Hepatocyte (in vitro differentiated cells): ENCODE data around the gene PTGER2.

Source experiments
- EZH2 ChIP-seq: fragments of 200-600 bp; sonication (generic); IDR thresholded peaks from 2 replicates; pipeline ENCODE4 v1.6.1; 2016; ENCODE audit warnings: antibody characterized with exemption, mild to moderate bottlenecking, borderline replicate concordance
- TF ChIP-seq, protein P1 (sequence below): fragments of 200-600 bp; sonication (generic); IDR thresholded peaks from 2 replicates; pipeline ENCODE4 v1.5.1; 2016; ENCODE audit warnings: antibody characterized with exemption, mild to moderate bottlenecking; ENCODE audit not compliant: poor library complexity

DNA sequence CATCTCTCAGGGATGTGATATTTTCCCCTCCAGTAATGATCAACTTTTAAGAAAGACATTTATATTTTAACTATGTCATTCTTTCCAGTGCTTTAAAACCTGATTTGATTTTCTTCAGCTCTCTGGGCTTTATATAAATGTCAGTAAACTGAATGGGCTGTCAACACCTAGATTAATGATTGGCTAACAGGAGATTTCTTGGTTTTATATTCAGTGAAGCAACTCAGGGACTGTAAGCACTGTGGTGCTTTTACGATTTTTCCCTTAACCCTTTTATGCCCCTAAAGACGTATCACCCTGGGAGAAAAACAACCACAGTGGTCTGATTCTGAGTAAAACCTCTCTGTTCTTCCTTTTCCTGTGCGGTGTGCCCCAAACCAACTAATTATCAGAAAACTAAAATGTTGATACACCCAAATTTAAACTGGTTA lies 38.0 kb downstream of the PTGER2 start:
- TF ChIP-seq, protein P1, sequence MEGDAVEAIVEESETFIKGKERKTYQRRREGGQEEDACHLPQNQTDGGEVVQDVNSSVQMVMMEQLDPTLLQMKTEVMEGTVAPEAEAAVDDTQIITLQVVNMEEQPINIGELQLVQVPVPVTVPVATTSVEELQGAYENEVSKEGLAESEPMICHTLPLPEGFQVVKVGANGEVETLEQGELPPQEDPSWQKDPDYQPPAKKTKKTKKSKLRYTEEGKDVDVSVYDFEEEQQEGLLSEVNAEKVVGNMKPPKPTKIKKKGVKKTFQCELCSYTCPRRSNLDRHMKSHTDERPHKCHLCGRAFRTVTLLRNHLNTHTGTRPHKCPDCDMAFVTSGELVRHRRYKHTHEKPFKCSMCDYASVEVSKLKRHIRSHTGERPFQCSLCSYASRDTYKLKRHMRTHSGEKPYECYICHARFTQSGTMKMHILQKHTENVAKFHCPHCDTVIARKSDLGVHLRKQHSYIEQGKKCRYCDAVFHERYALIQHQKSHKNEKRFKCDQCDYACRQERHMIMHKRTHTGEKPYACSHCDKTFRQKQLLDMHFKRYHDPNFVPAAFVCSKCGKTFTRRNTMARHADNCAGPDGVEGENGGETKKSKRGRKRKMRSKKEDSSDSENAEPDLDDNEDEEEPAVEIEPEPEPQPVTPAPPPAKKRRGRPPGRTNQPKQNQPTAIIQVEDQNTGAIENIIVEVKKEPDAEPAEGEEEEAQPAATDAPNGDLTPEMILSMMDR, result no peak
- no peak for TF ChIP-seq EZH2
